Measurements from ENCODE around the gene ABCB6. TPM values are rescaled to one million over a fixed set of nuclear protein-coding genes. Genes with fewer than 3 reads are reported as not detected.

ABCB6 gene
- total RNA-seq, 1 donor = 1.3 TPM

DNA sequence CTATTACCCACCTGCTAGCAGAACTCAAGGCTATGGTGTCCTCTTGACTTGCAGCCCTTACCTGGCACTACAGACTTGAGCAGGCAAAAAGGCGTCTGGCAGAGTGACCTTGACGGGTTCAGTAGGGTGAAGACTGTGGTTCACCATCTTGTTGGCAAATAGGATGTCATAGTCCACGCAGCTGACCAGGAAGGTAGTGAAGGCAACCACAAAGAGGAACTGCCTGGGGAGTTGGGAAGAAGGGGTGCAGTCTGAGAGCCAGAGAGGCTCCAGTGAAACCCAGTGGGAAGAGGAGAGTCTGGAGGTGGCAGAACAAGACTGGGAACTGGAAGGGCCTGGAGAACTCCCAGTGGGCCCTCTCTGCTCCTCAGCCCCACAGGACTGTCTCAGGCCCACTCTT is 6.6 kb upstream of the ABCB6 start:
- Histone ChIP-seq H3K27me3 (ENCODE audit: insufficient read depth, low read length) (no peaks in the 10 kb centered on the region), H3K4me3 (ENCODE audit: low read length) (no peak overlapping the region), H3K4me1 (ENCODE audit: insufficient read depth, low read length) (peaks cover 43% of the 10 kb centered on the region), H3K9me3 (ENCODE audit: low read depth, low read length) (no peaks in the 10 kb centered on the region)

GRCh38 chr2:219223831-219224610 is 5.3 kb upstream of the ABCB6 start:
- H3K27me3 ChIP-seq (ENCODE audit: insufficient read depth, low read length) = no peaks in the 10 kb centered on the region

DNA sequence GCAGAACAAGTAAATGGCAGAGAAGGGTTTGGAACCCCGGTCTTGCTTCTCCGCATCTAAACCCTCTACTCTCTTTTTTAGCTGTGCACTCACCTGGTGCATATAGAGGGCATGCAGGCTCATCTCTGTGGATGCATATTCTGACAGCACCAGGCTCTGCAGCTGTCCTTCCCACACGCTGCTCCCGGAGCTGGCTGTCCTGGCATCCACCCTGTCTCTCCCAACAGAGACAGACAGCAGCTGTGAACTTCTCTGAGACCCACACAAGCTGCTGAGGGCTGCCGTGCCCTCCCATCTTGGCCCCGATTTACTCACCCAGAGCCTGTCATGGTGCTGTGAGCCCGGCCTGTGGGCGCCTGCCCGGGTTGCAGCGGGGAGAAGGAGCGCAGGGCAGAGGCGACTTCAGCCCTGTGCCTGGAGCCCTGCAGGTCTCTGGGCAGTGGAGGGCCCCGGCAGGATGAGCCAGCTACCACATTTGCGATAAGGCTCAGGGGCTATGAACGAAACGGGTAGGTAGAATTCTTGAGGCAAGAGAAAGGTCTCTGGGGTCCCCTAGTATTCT is 3.3 kb upstream of the ABCB6 start:
- no peaks in the 10 kb centered on the region for H3K9me3 ChIP-seq (ENCODE audit: low read depth, low read length)
- H3K4me3 ChIP-seq (ENCODE audit: low read length) = no peak overlapping the region
- H3K27me3 ChIP-seq (ENCODE audit: insufficient read depth, low read length) = no peaks in the 10 kb centered on the region
- peaks cover 51% of the 10 kb centered on the region for H3K4me1 ChIP-seq (ENCODE audit: insufficient read depth, low read length)

More at GRCh38 chr2:219223831-219224610, 5.3 kb upstream of the ABCB6 start:
- Histone ChIP-seq H3K9me3 (ENCODE audit: low read depth, low read length) (no peaks in the 10 kb centered on the region), H3K4me1 (ENCODE audit: insufficient read depth, low read length) (peaks cover 49% of the 10 kb centered on the region), H3K4me3 (ENCODE audit: low read length) (no peak overlapping the region)

GRCh38 chr2:219220652-219221402 is 2.1 kb upstream of the ABCB6 start:
- Histone ChIP-seq H3K9me3 (ENCODE audit: low read depth, low read length) (no peaks in the 10 kb centered on the region), H3K4me3 (ENCODE audit: low read length) (no peak overlapping the region), H3K4me1 (ENCODE audit: insufficient read depth, low read length) (peaks cover 45% of the 10 kb centered on the region), H3K27me3 (ENCODE audit: insufficient read depth, low read length) (no peaks in the 10 kb centered on the region)

- no peaks in the 10 kb centered on the region for H3K27me3 ChIP-seq (ENCODE audit: insufficient read depth, low read length)
- no peaks in the 10 kb centered on the region for H3K9me3 ChIP-seq (ENCODE audit: low read depth, low read length)
- H3K4me3 ChIP-seq (ENCODE audit: low read length) = no peak overlapping the region
- peaks cover 36% of the 10 kb centered on the region for H3K4me1 ChIP-seq (ENCODE audit: insufficient read depth, low read length)
Observed at GRCh38 chr2:219219784-219220532, 1.2 kb upstream of the ABCB6 start.

GRCh38 chr2:219218217-219218731 is 484 bp downstream of the ABCB6 start:
- no peaks in the 10 kb centered on the region for H3K9me3 ChIP-seq (ENCODE audit: low read depth, low read length)
- peaks cover 33% of the 10 kb centered on the region for H3K4me1 ChIP-seq (ENCODE audit: insufficient read depth, low read length)
- peak overlapping the region; percentile 44 for H3K4me3 ChIP-seq (ENCODE audit: low read length)

GRCh38 chr2:219216535-219216915 is 2.2 kb downstream of the ABCB6 start:
- Histone ChIP-seq H3K4me3 (ENCODE audit: low read length) (no peak overlapping the region), H3K4me1 (ENCODE audit: insufficient read depth, low read length) (peaks cover 33% of the 10 kb centered on the region), H3K27me3 (ENCODE audit: insufficient read depth, low read length) (no peaks in the 10 kb centered on the region), H3K9me3 (ENCODE audit: low read depth, low read length) (no peaks in the 10 kb centered on the region)

More at GRCh38 chr2:219218217-219218731, 484 bp downstream of the ABCB6 start:
- H3K27me3 ChIP-seq (ENCODE audit: insufficient read depth, low read length) = no peaks in the 10 kb centered on the region

DNA sequence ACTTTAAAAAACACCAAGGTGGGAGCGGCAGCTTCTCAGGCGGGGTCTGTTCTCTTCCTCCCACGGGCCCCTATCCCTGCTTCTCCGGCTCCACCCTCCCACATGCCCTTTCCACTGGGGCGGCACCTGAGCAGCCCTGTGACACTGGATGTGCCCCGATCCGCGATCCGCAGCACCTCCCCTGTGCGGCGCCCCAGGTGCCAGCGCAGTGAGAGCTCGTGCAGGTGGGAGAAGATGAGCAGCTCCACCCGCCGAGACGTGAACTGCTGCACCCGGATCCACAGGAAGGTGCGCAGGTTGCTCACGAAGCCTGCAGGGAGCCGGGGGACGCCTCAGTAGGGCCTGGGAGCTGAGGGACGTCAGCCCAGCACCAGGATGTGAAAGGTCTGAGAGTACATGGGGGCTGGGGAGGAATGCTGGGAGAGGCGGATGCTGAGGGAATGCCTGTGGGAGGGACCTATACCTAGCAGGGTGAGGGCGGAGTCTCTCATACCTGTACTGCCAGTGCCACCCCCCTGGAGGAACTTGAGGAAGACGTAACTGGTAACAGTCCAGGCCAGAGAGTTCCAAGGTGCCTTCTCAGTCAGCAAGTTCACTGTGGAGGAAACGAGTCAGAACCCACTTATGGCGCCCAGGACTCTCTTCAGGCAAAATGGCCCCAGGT is 2.8 kb downstream of the ABCB6 start:
- Histone ChIP-seq H3K27me3 (ENCODE audit: insufficient read depth, low read length) (no peaks in the 10 kb centered on the region), H3K9me3 (ENCODE audit: low read depth, low read length) (no peaks in the 10 kb centered on the region), H3K4me1 (ENCODE audit: insufficient read depth, low read length) (peaks cover 38% of the 10 kb centered on the region), H3K4me3 (ENCODE audit: low read length) (no peak overlapping the region)

GRCh38 chr2:219214786-219215185 is 4.0 kb downstream of the ABCB6 start:
- Histone ChIP-seq H3K9me3 (ENCODE audit: low read depth, low read length) (no peaks in the 10 kb centered on the region), H3K4me3 (ENCODE audit: low read length) (no peak overlapping the region), H3K27me3 (ENCODE audit: insufficient read depth, low read length) (no peaks in the 10 kb centered on the region), H3K4me1 (ENCODE audit: insufficient read depth, low read length) (peaks cover 43% of the 10 kb centered on the region)

DNA sequence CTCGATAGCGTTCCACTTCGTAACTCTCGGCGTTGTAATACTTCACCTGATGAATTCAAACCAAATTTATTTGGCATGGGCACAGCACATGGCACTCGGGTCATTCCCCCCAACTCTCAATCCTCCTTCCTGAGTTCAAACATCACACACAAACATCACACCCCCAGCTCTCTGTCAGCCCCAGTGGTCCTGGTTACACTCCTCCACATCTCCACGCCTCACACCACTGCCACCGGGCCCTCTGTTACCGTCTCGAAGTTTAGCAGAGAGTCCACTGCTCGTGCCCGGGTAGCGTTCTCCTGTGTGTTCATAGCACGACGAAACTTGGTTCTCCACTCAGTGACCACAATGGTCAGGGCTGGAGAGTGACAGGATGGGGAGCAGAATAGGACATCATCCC is 4.6 kb downstream of the ABCB6 start:
- Histone ChIP-seq H3K9me3 (ENCODE audit: low read depth, low read length) (no peaks in the 10 kb centered on the region), H3K27me3 (ENCODE audit: insufficient read depth, low read length) (no peaks in the 10 kb centered on the region), H3K4me1 (ENCODE audit: insufficient read depth, low read length) (peaks cover 43% of the 10 kb centered on the region), H3K4me3 (ENCODE audit: low read length) (no peak overlapping the region)

DNA sequence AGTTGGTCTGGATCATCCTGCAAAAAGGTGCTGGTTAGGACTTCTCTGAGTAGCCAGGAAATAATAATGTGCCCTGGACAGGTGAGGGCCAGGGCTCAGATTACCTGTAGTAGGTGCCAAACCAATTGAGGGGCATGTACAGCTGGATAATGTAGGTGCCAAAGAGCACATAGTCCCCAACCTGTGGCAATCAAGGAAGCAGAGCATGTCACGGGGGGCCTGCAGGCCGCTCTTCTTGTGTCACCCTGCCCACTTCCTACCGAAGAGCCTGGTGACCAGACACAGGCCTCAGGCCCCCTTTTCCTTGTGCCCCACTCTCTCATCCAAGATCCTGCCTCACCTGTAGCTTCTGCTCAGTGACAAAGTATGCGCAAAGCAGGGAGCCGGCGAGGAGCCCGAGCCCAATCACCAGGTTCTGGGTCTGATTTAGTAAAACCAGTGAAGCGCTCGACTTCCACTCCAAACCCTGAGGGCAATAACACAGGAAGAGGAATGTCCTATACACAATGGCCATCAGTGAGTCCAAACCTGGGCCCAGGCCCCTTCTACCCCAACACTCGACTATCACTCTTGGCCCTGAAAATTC is 5.2 kb downstream of the ABCB6 start:
- Histone ChIP-seq H3K27me3 (ENCODE audit: insufficient read depth, low read length) (no peaks in the 10 kb centered on the region), H3K9me3 (ENCODE audit: low read depth, low read length) (no peaks in the 10 kb centered on the region), H3K4me1 (ENCODE audit: insufficient read depth, low read length) (peaks cover 42% of the 10 kb centered on the region), H3K4me3 (ENCODE audit: low read length) (no peak overlapping the region)

DNA sequence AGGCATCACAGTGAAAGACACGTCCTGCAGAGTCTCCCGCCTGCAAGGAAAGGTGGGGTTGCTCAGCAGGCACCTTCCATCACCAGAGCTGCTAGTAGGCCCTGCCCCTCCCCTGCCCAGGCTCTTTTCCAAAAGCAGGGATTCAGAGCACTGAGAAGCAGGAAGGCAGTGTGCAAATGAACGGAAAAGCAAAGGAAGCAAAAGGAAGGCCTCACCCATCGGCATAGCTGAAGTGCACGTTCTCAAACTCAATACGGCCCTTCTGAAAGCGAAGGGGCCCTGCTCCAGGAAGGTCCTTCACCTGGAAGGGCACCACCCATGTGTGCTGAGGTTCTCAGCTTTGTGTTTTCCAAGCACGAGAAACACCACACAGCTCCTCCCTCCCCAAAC is 5.7 kb downstream of the ABCB6 start:
- Histone ChIP-seq H3K4me1 (ENCODE audit: insufficient read depth, low read length) (peaks cover 39% of the 10 kb centered on the region), H3K9me3 (ENCODE audit: low read depth, low read length) (no peaks in the 10 kb centered on the region), H3K27me3 (ENCODE audit: insufficient read depth, low read length) (no peaks in the 10 kb centered on the region), H3K4me3 (ENCODE audit: low read length) (no peak overlapping the region)

DNA sequence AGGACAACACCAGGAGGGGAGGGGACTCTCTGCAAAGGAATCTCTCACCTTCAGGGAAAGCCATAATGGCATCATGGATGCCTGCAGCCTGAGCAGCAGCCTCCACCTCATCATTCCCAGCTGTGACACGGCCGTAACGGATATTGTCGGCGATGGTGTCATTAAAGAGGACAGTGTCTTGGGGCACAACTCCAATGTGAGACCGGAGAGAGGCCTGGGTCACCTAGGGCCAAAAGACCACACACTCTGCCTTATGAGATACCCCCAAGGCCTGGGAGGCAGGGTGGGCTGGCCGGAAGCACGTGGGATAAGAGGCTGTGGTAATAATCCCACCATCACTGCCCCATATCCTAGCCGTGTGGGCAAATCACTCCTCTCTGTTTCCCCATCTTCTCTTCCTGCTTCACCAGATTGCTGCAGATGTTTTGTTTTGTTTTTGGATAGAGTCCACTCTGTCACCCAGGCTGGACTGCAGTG is 7.8 kb downstream of the ABCB6 start:
- Histone ChIP-seq H3K9me3 (ENCODE audit: low read depth, low read length) (no peaks in the 10 kb centered on the region), H3K27me3 (ENCODE audit: insufficient read depth, low read length) (no peaks in the 10 kb centered on the region), H3K4me1 (ENCODE audit: insufficient read depth, low read length) (peaks cover 42% of the 10 kb centered on the region), H3K4me3 (ENCODE audit: low read length) (no peak overlapping the region)
